Measurements from ENCODE around the gene SGSH.

The SGSH gene

GRCh38 chr17:80212962-80213642 is 7.0 kb downstream of the SGSH start:
- Histone ChIP-seq H3K36me3 (ENCODE audit: control insufficient read depth in 2 of 2, insufficient read depth in 2 of 2, low read length in 2 of 2) (peaks cover 32 to 60% of the 10 kb centered on the region in 2 donors), H3K9me3 (ENCODE audit: control insufficient read depth in 2 of 2, low read length in 2 of 2) (no peaks in the 10 kb centered on the region), H3K27ac (ENCODE audit: low read depth in 2 of 2, low read length in 2 of 2) (no peak overlapping the region), H3K27me3 (ENCODE audit: control insufficient read depth in 2 of 2, insufficient read depth in 2 of 2, low read length in 2 of 2) (no peaks in the 10 kb centered on the region), H3K4me1 (ENCODE audit: control insufficient read depth in 2 of 2, insufficient read depth in 2 of 2, low read length in 2 of 2) (no peaks in the 10 kb centered on the region), H3K9ac (ENCODE audit: low read depth in 1 of 2, low read length in 2 of 2) (no peak overlapping the region), H3K4me3 (ENCODE audit: low read length in 2 of 2) (no peak overlapping the region)

DNA sequence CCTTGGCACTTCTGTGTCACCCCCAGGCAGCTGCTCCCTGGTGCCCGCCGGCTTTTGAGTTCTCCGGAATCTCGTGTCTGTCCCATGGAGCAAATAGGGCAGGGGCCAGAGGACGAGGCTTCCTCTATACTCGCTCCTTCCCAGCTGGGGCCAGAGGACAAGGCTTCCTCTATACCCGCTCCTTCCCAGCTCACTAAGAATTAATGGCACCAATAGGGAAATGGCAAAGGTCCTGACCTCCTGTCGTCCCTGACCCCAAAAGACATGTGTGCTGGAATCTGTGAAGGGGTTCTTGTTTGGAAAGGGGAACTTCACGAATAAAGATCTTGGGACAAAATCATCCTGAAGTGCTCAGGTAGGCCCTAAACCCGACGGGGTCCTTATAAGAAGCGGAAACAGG is 7.6 kb downstream of the SGSH start:
- Histone ChIP-seq H3K36me3 (ENCODE audit: control insufficient read depth in 2 of 2, insufficient read depth in 2 of 2, low read length in 2 of 2) (peaks cover 30 to 56% of the 10 kb centered on the region in 2 donors), H3K4me1 (ENCODE audit: control insufficient read depth in 2 of 2, insufficient read depth in 2 of 2, low read length in 2 of 2) (no peaks in the 10 kb centered on the region), H3K9me3 (ENCODE audit: control insufficient read depth in 2 of 2, low read length in 2 of 2) (no peaks in the 10 kb centered on the region), H3K9ac (ENCODE audit: low read depth in 1 of 2, low read length in 2 of 2) (no peak overlapping the region), H3K4me3 (ENCODE audit: low read length in 2 of 2) (no peak overlapping the region), H3K27me3 (ENCODE audit: control insufficient read depth in 2 of 2, insufficient read depth in 2 of 2, low read length in 2 of 2) (no peaks in the 10 kb centered on the region), H3K27ac (ENCODE audit: low read depth in 2 of 2, low read length in 2 of 2) (no peak overlapping the region)

DNA sequence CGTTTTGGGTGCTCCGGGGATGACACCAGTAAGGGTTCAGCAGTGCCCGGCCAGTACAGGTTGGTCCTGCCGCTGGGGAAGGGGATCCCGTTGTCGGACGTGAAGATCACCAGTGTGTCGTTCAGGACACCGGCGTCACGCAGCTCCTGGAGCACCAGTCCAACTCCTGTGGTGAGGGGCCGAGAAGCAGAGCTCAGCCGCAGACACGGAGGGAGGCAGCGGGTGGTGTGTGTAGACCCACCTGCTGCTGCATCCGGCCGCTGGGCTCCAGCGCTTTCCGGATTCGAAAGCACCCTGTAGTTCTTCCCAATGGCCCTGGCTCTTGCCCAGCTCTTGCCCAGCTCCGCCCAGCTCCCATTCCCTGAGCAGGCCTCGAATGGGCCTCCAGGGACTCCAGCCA is 8.0 kb downstream of the SGSH start:
- no peak overlapping the region for H3K9ac ChIP-seq (ENCODE audit: low read depth in 1 of 2, low read length in 2 of 2)
- H3K27me3 ChIP-seq (ENCODE audit: control insufficient read depth in 2 of 2, insufficient read depth in 2 of 2, low read length in 2 of 2), result no peaks in the 10 kb centered on the region
- no peaks in the 10 kb centered on the region for H3K9me3 ChIP-seq (ENCODE audit: control insufficient read depth in 2 of 2, low read length in 2 of 2)
- H3K4me3 ChIP-seq (ENCODE audit: low read length in 2 of 2), result no peak overlapping the region
- H3K36me3 ChIP-seq (ENCODE audit: control insufficient read depth in 2 of 2, insufficient read depth in 2 of 2, low read length in 2 of 2), result peaks cover 26 to 52% of the 10 kb centered on the region in 2 donors
- H3K4me1 ChIP-seq (ENCODE audit: control insufficient read depth in 2 of 2, insufficient read depth in 2 of 2, low read length in 2 of 2), result no peaks in the 10 kb centered on the region
- H3K27ac ChIP-seq (ENCODE audit: low read depth in 2 of 2, low read length in 2 of 2), result no peak overlapping the region

DNA sequence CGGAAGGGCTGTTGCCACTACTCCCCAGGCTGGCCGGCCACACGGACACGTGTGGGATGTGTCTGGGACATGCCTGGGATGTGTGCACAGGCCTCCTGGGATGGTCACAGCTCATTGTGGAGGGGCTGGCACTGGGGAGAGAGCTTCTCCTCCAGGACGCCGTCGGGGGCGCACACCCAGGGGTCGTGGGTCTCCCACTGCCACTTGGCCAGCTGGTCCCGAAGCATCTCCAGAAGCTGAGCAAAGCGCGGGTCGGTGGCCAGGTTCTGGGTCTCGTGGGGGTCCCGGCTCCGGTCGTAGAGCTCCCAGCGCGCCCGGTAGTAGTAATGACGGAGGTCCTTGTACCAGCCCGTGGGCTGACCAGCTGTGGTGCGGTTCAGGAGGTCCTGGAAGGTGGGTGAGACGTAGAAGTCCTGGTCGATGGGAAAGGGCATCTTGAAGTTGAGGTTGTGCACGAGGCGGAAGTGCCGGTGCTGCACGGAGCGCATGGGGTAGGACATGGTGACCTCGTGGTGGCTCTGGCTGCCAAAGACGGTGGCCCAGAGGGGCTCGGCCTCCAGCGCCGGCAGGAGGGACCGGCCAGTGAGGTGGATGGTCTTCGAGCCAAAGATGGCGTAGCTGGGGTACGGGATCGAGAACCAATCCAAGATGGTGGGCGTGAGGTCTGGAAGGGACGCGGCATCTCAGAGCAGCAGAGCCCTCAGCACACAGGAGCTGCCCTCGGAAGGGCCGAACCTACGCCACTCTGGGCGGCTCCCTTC is 9.6 kb downstream of the SGSH start:
- no peak overlapping the region for H3K4me3 ChIP-seq (ENCODE audit: low read length in 2 of 2)
- peaks cover 19 to 45% of the 10 kb centered on the region in 2 donors for H3K36me3 ChIP-seq (ENCODE audit: control insufficient read depth in 2 of 2, insufficient read depth in 2 of 2, low read length in 2 of 2)
- H3K27me3 ChIP-seq (ENCODE audit: control insufficient read depth in 2 of 2, insufficient read depth in 2 of 2, low read length in 2 of 2), result no peaks in the 10 kb centered on the region
- no peak overlapping the region for H3K9ac ChIP-seq (ENCODE audit: low read depth in 1 of 2, low read length in 2 of 2)
- H3K9me3 ChIP-seq (ENCODE audit: control insufficient read depth in 2 of 2, low read length in 2 of 2), result no peaks in the 10 kb centered on the region
- H3K27ac ChIP-seq (ENCODE audit: low read depth in 2 of 2, low read length in 2 of 2), result no peak overlapping the region
- H3K4me1 ChIP-seq (ENCODE audit: control insufficient read depth in 2 of 2, insufficient read depth in 2 of 2, low read length in 2 of 2), result no peaks in the 10 kb centered on the region

GRCh38 chr17:80209765-80210164 is 10.4 kb downstream of the SGSH start:
- Histone ChIP-seq H3K36me3 (ENCODE audit: control insufficient read depth in 2 of 2, insufficient read depth in 2 of 2, low read length in 2 of 2) (peaks cover 17 to 44% of the 10 kb centered on the region in 2 donors), H3K9me3 (ENCODE audit: control insufficient read depth in 2 of 2, low read length in 2 of 2) (no peaks in the 10 kb centered on the region), H3K4me3 (ENCODE audit: low read length in 2 of 2) (no peak overlapping the region), H3K27me3 (ENCODE audit: control insufficient read depth in 2 of 2, insufficient read depth in 2 of 2, low read length in 2 of 2) (no peaks in the 10 kb centered on the region), H3K27ac (ENCODE audit: low read depth in 2 of 2, low read length in 2 of 2) (no peak overlapping the region), H3K4me1 (ENCODE audit: control insufficient read depth in 2 of 2, insufficient read depth in 2 of 2, low read length in 2 of 2) (no peaks in the 10 kb centered on the region), H3K9ac (ENCODE audit: low read depth in 1 of 2, low read length in 2 of 2) (no peak overlapping the region)

GRCh38 chr17:80208050-80208449 is 12.1 kb downstream of the SGSH start:
- no peak overlapping the region for H3K27ac ChIP-seq (ENCODE audit: low read depth in 2 of 2, low read length in 2 of 2)
- H3K4me1 ChIP-seq (ENCODE audit: control insufficient read depth in 2 of 2, insufficient read depth in 2 of 2, low read length in 2 of 2), result no peaks in the 10 kb centered on the region
- no peak overlapping the region for H3K9ac ChIP-seq (ENCODE audit: low read depth in 1 of 2, low read length in 2 of 2)
- peaks cover 16 to 35% of the 10 kb centered on the region in 2 donors for H3K36me3 ChIP-seq (ENCODE audit: control insufficient read depth in 2 of 2, insufficient read depth in 2 of 2, low read length in 2 of 2)
- no peaks in the 10 kb centered on the region for H3K27me3 ChIP-seq (ENCODE audit: control insufficient read depth in 2 of 2, insufficient read depth in 2 of 2, low read length in 2 of 2)
- H3K4me3 ChIP-seq (ENCODE audit: low read length in 2 of 2), result no peak overlapping the region
- no peaks in the 10 kb centered on the region for H3K9me3 ChIP-seq (ENCODE audit: control insufficient read depth in 2 of 2, low read length in 2 of 2)

DNA sequence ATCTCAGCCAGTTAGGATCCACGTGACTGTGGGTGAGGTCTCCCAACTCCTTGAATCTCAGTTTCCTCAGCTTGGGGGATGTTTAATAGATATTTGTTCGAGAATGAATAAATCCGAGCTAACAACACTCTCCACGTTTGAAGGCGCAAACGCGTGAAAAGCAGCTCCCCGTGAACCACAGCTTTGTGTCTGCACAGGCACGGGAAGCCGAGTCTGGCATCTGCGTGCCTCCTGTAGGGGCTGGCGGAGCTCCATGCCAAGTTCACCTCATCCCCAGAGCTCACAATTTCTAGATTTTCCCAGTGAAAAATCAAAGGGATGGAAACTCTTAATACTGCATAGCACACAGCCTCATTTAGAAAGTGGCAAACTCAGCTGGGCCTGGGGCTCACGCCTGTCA is 14.3 kb downstream of the SGSH start:
- Histone ChIP-seq H3K4me1 (ENCODE audit: control insufficient read depth in 2 of 2, insufficient read depth in 2 of 2, low read length in 2 of 2) (no peaks in the 10 kb centered on the region), H3K27ac (ENCODE audit: low read depth in 2 of 2, low read length in 2 of 2) (no peak overlapping the region), H3K27me3 (ENCODE audit: control insufficient read depth in 2 of 2, insufficient read depth in 2 of 2, low read length in 2 of 2) (no peaks in the 10 kb centered on the region), H3K9ac (ENCODE audit: low read depth in 1 of 2, low read length in 2 of 2) (no peak overlapping the region), H3K9me3 (ENCODE audit: control insufficient read depth in 2 of 2, low read length in 2 of 2) (no peaks in the 10 kb centered on the region), H3K36me3 (ENCODE audit: control insufficient read depth in 2 of 2, insufficient read depth in 2 of 2, low read length in 2 of 2) (peaks cover 7 to 21% of the 10 kb centered on the region in 2 donors), H3K4me3 (ENCODE audit: low read length in 2 of 2) (no peak overlapping the region)

GRCh38 chr17:80204626-80205468 is 15.3 kb downstream of the SGSH start:
- H3K27me3 ChIP-seq (ENCODE audit: control insufficient read depth in 2 of 2, insufficient read depth in 2 of 2, low read length in 2 of 2), result no peaks in the 10 kb centered on the region
- peaks cover 2 to 11% of the 10 kb centered on the region in 2 donors for H3K36me3 ChIP-seq (ENCODE audit: control insufficient read depth in 2 of 2, insufficient read depth in 2 of 2, low read length in 2 of 2)

DNA sequence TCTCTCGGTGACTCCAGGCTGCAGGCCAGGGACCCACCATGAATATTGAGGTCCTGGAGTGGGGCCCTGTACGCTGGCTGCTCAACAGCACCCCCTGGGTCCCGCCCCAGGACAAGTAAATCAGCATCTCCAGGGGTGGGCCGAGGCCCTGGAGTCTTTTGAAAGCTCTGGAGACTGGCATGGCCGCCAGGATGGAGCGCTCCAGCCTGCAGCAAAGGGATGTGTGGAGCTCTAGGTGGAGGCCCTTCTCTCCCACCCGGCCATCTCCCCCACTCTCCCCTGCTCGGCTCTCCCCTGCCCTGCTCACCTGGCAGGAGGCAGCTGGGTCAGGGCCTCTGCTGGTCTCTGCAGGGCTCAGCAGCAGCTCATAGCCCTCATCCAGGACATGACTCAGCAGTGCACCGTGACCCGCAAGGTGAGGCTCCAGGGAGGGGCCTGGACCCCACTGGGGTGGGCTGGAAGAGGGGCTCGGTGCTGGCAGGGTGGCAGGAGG is 16.6 kb downstream of the SGSH start:
- no peak overlapping the region for H3K27ac ChIP-seq (ENCODE audit: low read depth in 2 of 2, low read length in 2 of 2)
- H3K36me3 ChIP-seq (ENCODE audit: control insufficient read depth in 2 of 2, insufficient read depth in 2 of 2, low read length in 2 of 2), result no peaks in the 10 kb centered on the region
- no peak overlapping the region for H3K9ac ChIP-seq (ENCODE audit: low read depth in 1 of 2, low read length in 2 of 2)
- H3K4me1 ChIP-seq (ENCODE audit: control insufficient read depth in 2 of 2, insufficient read depth in 2 of 2, low read length in 2 of 2), result no peaks in the 10 kb centered on the region
- H3K27me3 ChIP-seq (ENCODE audit: control insufficient read depth in 2 of 2, insufficient read depth in 2 of 2, low read length in 2 of 2), result no peaks in the 10 kb centered on the region
- H3K4me3 ChIP-seq (ENCODE audit: low read length in 2 of 2), result no peak overlapping the region
- no peaks in the 10 kb centered on the region for H3K9me3 ChIP-seq (ENCODE audit: control insufficient read depth in 2 of 2, low read length in 2 of 2)

More at GRCh38 chr17:80204626-80205468, 15.3 kb downstream of the SGSH start:
- H3K4me1 ChIP-seq (ENCODE audit: control insufficient read depth in 2 of 2, insufficient read depth in 2 of 2, low read length in 2 of 2), result no peaks in the 10 kb centered on the region
- H3K27ac ChIP-seq (ENCODE audit: low read depth in 2 of 2, low read length in 2 of 2), result no peak overlapping the region
- no peaks in the 10 kb centered on the region for H3K9me3 ChIP-seq (ENCODE audit: control insufficient read depth in 2 of 2, low read length in 2 of 2)
- H3K9ac ChIP-seq (ENCODE audit: low read depth in 1 of 2, low read length in 2 of 2), result no peak overlapping the region
- H3K4me3 ChIP-seq (ENCODE audit: low read length in 2 of 2), result no peak overlapping the region

DNA sequence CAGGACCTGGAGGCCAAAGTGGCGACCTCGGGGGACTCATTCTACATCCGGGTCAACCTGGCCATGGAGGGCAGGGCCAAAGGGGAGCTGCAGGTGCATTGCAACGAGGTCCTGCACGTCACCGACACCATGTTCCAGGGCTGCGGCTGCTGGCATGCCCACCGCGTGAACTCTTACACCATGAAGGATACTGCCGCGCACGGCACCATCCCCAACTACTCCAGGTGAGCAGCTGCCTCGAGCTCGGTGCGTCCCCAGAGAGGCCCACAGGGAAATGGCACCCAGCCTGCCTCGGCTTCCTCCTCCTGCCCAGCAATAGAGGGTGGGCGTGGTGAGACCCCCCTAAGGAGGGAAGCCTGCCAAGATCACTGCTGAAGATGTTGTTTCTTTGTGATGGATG is 17.9 kb downstream of the SGSH start:
- Histone ChIP-seq H3K36me3 (ENCODE audit: control insufficient read depth in 2 of 2, insufficient read depth in 2 of 2, low read length in 2 of 2) (no peaks in the 10 kb centered on the region), H3K9me3 (ENCODE audit: control insufficient read depth in 2 of 2, low read length in 2 of 2) (no peaks in the 10 kb centered on the region), H3K4me1 (ENCODE audit: control insufficient read depth in 2 of 2, insufficient read depth in 2 of 2, low read length in 2 of 2) (no peaks in the 10 kb centered on the region), H3K27ac (ENCODE audit: low read depth in 2 of 2, low read length in 2 of 2) (no peak overlapping the region), H3K27me3 (ENCODE audit: control insufficient read depth in 2 of 2, insufficient read depth in 2 of 2, low read length in 2 of 2) (no peaks in the 10 kb centered on the region), H3K9ac (ENCODE audit: low read depth in 1 of 2, low read length in 2 of 2) (no peak overlapping the region), H3K4me3 (ENCODE audit: low read length in 2 of 2) (no peak overlapping the region)

Data from mucosa of rectum (tissue), 2 donors.